H1 (cell line): ENCODE data around the gene USH2A. TPM values are rescaled to one million over a fixed set of nuclear protein-coding genes. Genes with fewer than 3 reads are reported as not detected.

Source experiments
- CTCF ChIA-PET: fragments of 300-600 bp; sonication (Branson Sonifier 250); formaldehyde crosslinking; loops from one replicate; lab custom pipeline; 2021; ENCODE audit not compliant: partially characterized antibody; lab: Charles Lee
- POLR2A ChIA-PET: fragments of 300-600 bp; sonication (Branson Sonifier 250); formaldehyde crosslinking; loops from one replicate; lab custom pipeline; 2021; ENCODE audit warnings: inconsistent platforms; ENCODE audit not compliant: partially characterized antibody; lab: Charles Lee
- DNase-seq, 2 experiments: peaks; one replicate each; pipeline versions ENCODE4 v3.0.0 to v3.0.0-alpha.2; 2010 to 2022; ENCODE audit warnings: low spot score in 2 of 2, low read depth in 1 of 2, mixed read lengths in 1 of 2
- FAIRE-seq: peaks from 2 replicates; lab custom pipeline; 2011; peaks lifted over from hg19 to GRCh38; lab: Jason Lieb, UNC
- H2AFZ ChIP-seq: 2 replicates; pipeline ENCODE4 v1.8.1; 2012; ENCODE audit warnings: low read length, inconsistent platforms
- H2AK5ac ChIP-seq: 2 replicates; pipeline ENCODE4 v1.6.1; 2013; ENCODE audit warnings: low read depth, low read length
- H2BK120ac ChIP-seq: replicated peaks from 2 replicates; pipeline ENCODE3; 2013; ENCODE audit warnings: low read depth, low read length, inconsistent platforms
- H2BK12ac ChIP-seq: 2 replicates; pipeline ENCODE4 v1.6.1; 2013; ENCODE audit warnings: low read depth, low read length
- H2BK15ac ChIP-seq: 2 replicates; pipeline ENCODE4 v1.6.1; 2013; ENCODE audit warnings: low read length
- H2BK20ac ChIP-seq: 2 replicates; pipeline ENCODE4 v1.6.1; 2013; ENCODE audit warnings: low read length
- H2BK5ac ChIP-seq: 2 replicates; pipeline ENCODE4 v1.6.1; 2013; ENCODE audit warnings: low read depth, low read length
- H3K14ac ChIP-seq: 2 replicates; pipeline ENCODE4 v1.6.1; 2013; ENCODE audit warnings: inconsistent platforms; ENCODE audit not compliant: insufficient read length
- H3K18ac ChIP-seq: 2 replicates; pipeline ENCODE4 v1.6.1; 2013; ENCODE audit warnings: low read length; ENCODE audit errors: extremely low read depth
- H3K23ac ChIP-seq: 2 replicates; pipeline ENCODE4 v1.6.1; 2013; ENCODE audit warnings: inconsistent platforms; ENCODE audit not compliant: insufficient read length
- H3K23me2 ChIP-seq: 2 replicates; pipeline ENCODE4 v1.6.1; 2013; ENCODE audit warnings: low read depth, low read length
- H3K27ac ChIP-seq: 2 replicates; pipeline ENCODE4 v1.6.1; 2011; ENCODE audit warnings: low read depth, low read length, inconsistent platforms
- H3K27me3 ChIP-seq, 4 experiments: replicated peaks in 1 of 4; 1 replicate in 1 of 4; 2 replicates in 3 of 4; pipeline versions ENCODE4 v1.6.1 to v1.8.1; 2011 to 2013; ENCODE audit warnings: low read length in 3 of 4, mild to moderate bottlenecking in 3 of 4, inconsistent platforms in 2 of 4, mixed read lengths in 2 of 4, moderate library complexity in 1 of 4; ENCODE audit not compliant: control insufficient read depth in 3 of 4, insufficient read depth in 3 of 4; ENCODE audit errors: extremely low read depth in 1 of 4
- H3K36me3 ChIP-seq, 4 experiments: 2 replicates each; pipeline versions ENCODE4 v1.6.1 to v1.8.1; 2011 to 2013; ENCODE audit warnings: mild to moderate bottlenecking in 4 of 4, low read length in 3 of 4, moderate library complexity in 2 of 4, control low read depth in 1 of 4, inconsistent platforms in 1 of 4; ENCODE audit not compliant: insufficient read depth in 4 of 4, control insufficient read depth in 2 of 4
- H3K4ac ChIP-seq: replicated peaks from 2 replicates; pipeline ENCODE3; 2013; ENCODE audit warnings: low read length, low read depth, mixed read lengths, inconsistent platforms; ENCODE audit not compliant: insufficient read length
- H3K4me1 ChIP-seq, 4 experiments: replicated peaks in 1 of 4; 1 replicate in 1 of 4; 2 replicates in 3 of 4; pipeline versions ENCODE4 v1.6.1 to v1.8.1; 2011 to 2013; ENCODE audit warnings: low read length in 3 of 4, inconsistent platforms in 2 of 4, mixed read lengths in 1 of 4; ENCODE audit not compliant: insufficient read depth in 4 of 4, control insufficient read depth in 3 of 4
- H3K4me2 ChIP-seq, 2 experiments: 2 replicates each; pipeline versions ENCODE4 v1.6.1 to v1.8.1; 2011 to 2013; ENCODE audit warnings: low read depth in 2 of 2, low read length in 2 of 2, control low read depth in 1 of 2, inconsistent platforms in 1 of 2, mild to moderate bottlenecking in 1 of 2; ENCODE audit not compliant: insufficient read depth in 1 of 2
- H3K4me3 ChIP-seq, 4 experiments: fragments of 200-600, 300-600 bp in 1 of 4; sonication (generic), shearing (Covaris generic), sonication (Bioruptor Twin) in 1 of 4; 2 replicates each; pipeline versions ENCODE4 v1.5.1 to v1.8.1; 2011 to 2016; ENCODE audit warnings: low read length in 4 of 4, low read depth in 3 of 4, control low read depth in 2 of 4, inconsistent platforms in 2 of 4, mild to moderate bottlenecking in 2 of 4, mixed read lengths in 1 of 4, moderate library complexity in 1 of 4; ENCODE audit not compliant: insufficient read depth in 2 of 4; ENCODE audit errors: extremely low read depth in 1 of 4
- H3K56ac ChIP-seq: replicated peaks from 2 replicates; pipeline ENCODE3; 2013; ENCODE audit warnings: low read depth, mild to moderate bottlenecking, mixed read lengths, low read length, inconsistent platforms; ENCODE audit not compliant: insufficient read length
- H3K79me1 ChIP-seq: 2 replicates; pipeline ENCODE4 v1.6.1; 2013; ENCODE audit warnings: low read depth, low read length, control low read depth
- H3K79me2 ChIP-seq, 2 experiments: 2 replicates each; pipeline versions ENCODE4 v1.6.1 to v1.8.1; 2012 to 2013; ENCODE audit warnings: low read length in 2 of 2, mild to moderate bottlenecking in 2 of 2, inconsistent platforms in 1 of 2; ENCODE audit not compliant: insufficient read depth in 2 of 2, control insufficient read depth in 1 of 2
- H3K9ac ChIP-seq, 4 experiments: replicated peaks in 1 of 4; 1 replicate in 1 of 4; 2 replicates in 3 of 4; pipeline versions ENCODE4 v1.6.1 to v1.8.1; 2011 to 2013; ENCODE audit warnings: low read depth in 3 of 4, low read length in 3 of 4, control low read depth in 2 of 4, mild to moderate bottlenecking in 2 of 4, moderate library complexity in 2 of 4, inconsistent platforms in 1 of 4; ENCODE audit errors: extremely low read depth in 1 of 4
- H3K9me3 ChIP-seq, 2 experiments: 2 replicates each; pipeline versions ENCODE4 v1.6.1 to v1.8.1; 2012 to 2013; ENCODE audit warnings: mild to moderate bottlenecking in 2 of 2, moderate library complexity in 2 of 2, control low read depth in 1 of 2, inconsistent platforms in 1 of 2, low read depth in 1 of 2, low read length in 1 of 2, mixed read lengths in 1 of 2; ENCODE audit not compliant: insufficient read depth in 2 of 2
- H4K20me1 ChIP-seq, 2 experiments: replicated peaks in 1 of 2; 2 replicates each; pipeline versions ENCODE3 to v1.8.1; 2011 to 2013; ENCODE audit warnings: inconsistent platforms in 2 of 2, low read length in 2 of 2, mild to moderate bottlenecking in 1 of 2; ENCODE audit not compliant: insufficient read depth in 2 of 2, control insufficient read depth in 1 of 2
- H4K5ac ChIP-seq: 2 replicates; pipeline ENCODE4 v1.6.1; 2013; ENCODE audit warnings: low read length, low read depth, mixed read lengths, inconsistent platforms; ENCODE audit not compliant: insufficient read length
- H4K8ac ChIP-seq: 2 replicates; pipeline ENCODE4 v1.8.0; 2013; ENCODE audit warnings: mild to moderate bottlenecking, moderate library complexity, low read length, inconsistent platforms; ENCODE audit not compliant: insufficient read depth; ENCODE audit errors: extremely low read depth
- H4K91ac ChIP-seq: replicated peaks from 2 replicates; pipeline ENCODE3; 2013; ENCODE audit warnings: low read length, mixed read lengths, inconsistent platforms; ENCODE audit not compliant: insufficient read length
- ATF2 ChIP-seq: IDR thresholded peaks from 2 replicates; pipeline ENCODE4 v1.6.1; 2012; ENCODE audit warnings: low read length, inconsistent platforms
- JUND ChIP-seq: IDR thresholded peaks from 2 replicates; pipeline ENCODE4 v1.6.1; 2011; ENCODE audit warnings: mild to moderate bottlenecking, improper control_type of control experiment, low read length
- POLR2A ChIP-seq, 2 experiments: IDR thresholded peaks; 1 replicate in 1 of 2; 2 replicates in 1 of 2; pipeline ENCODE4 v1.6.1; 2011; ENCODE audit warnings: low read depth in 2 of 2, low read length in 2 of 2, mild to moderate bottlenecking in 2 of 2; ENCODE audit errors: control extremely low read depth in 1 of 2
- RFX5 ChIP-seq: IDR thresholded peaks from 2 replicates; pipeline ENCODE4 v1.6.1; 2011; ENCODE audit warnings: low read depth, low read length, improper control_type of control experiment, borderline replicate concordance
- RXRA ChIP-seq: IDR thresholded peaks from 2 replicates; pipeline ENCODE4 v1.6.1; 2011; ENCODE audit warnings: low read depth, mild to moderate bottlenecking, low read length, moderate library complexity; ENCODE audit not compliant: insufficient read depth
- SP2 ChIP-seq: IDR thresholded peaks from 2 replicates; pipeline ENCODE4 v1.6.1; 2012; ENCODE audit warnings: mild to moderate bottlenecking, low read length, inconsistent platforms
- TBP ChIP-seq: IDR thresholded peaks from 2 replicates; pipeline ENCODE4 v1.6.1; 2011; ENCODE audit warnings: low read depth, low read length, improper control_type of control experiment
- TCF12 ChIP-seq: IDR thresholded peaks from 2 replicates; pipeline ENCODE4 v1.6.1; 2011; ENCODE audit warnings: low read depth, mild to moderate bottlenecking, low read length
- TEAD4 ChIP-seq: IDR thresholded peaks from 2 replicates; pipeline ENCODE4 v1.6.1; 2012; ENCODE audit warnings: low read depth, low read length, inconsistent platforms, mixed read lengths
- WGBS, 2 experiments: shearing (Covaris generic) in 1 of 2; methylation state at CpG; one replicate each; pipeline versions ENCODE4 v1.1.6 to v1.1.7; 2013 to 2015; ENCODE audit warnings: low lambda C conversion rate in 2 of 2, mixed read lengths in 2 of 2, inconsistent platforms in 1 of 2, low coverage in 1 of 2, missing lambda C conversion rate in 1 of 2; ENCODE audit not compliant: insufficient replicate concordance in 2 of 2, insufficient coverage in 1 of 2, insufficient read length in 1 of 2; ENCODE audit errors: extremely low coverage in 1 of 2, missing lambda C conversion rate in 1 of 2; 5-methylcytosine and 5-hydroxymethylcytosine counted together
- polyA plus RNA-seq, 7 experiments: library from polyadenylated mRNA; depleted of rRNA in 3 of 7; stranded (reverse) in 5 of 7; unstranded in 2 of 7; fragments of >200 nt in 5 of 7; fragments of 200-250 nt in 2 of 7; gene quantifications; 1 replicate in 5 of 7; 2 replicates in 1 of 7; 4 replicates in 1 of 7; pipeline versions ENCODE4 v1.2.1 to v1.2.3, GENCODE V29; 2011 to 2013; ENCODE audit warnings: missing spikeins in 2 of 7, mixed read lengths in 2 of 7
- total RNA-seq: library from RNA; stranded (reverse); fragmentation: NEBNext Ultra II Directional; extraction: Animal tissue kit (Norgen Biotek cat#: 25700); gene quantifications from 2 replicates; pipeline ENCODE4 v1.2.1, GENCODE V29; 2021

The USH2A gene
- total and polyA plus RNA-seq, 2 of the 8 experiments (the other 6 are each of a cell fraction or from before 2014, with no cell fraction given): 0.02 to 0.17 TPM

- H3K9me3 ChIP-seq: no peaks in the 10 kb centered on the region
- no peak overlapping the region for H3K9ac ChIP-seq
- 0 out of 2 replicates have a peak overlapping the region, but pooled peaks have one; percentile 34 for H2AFZ ChIP-seq
- DNase-seq (no peak), FAIRE-seq (no peak)
- H3K27ac ChIP-seq: no peak overlapping the region
- no peak overlapping the region for H2BK20ac ChIP-seq
- H3K4ac ChIP-seq: no peak overlapping the region
- ChIA-PET CTCF (interaction anchor here (0.8 to 1.1 kb wide), 3 partner anchors 12 to 101 kb away, joined by 3 to 4 read pairs (median 3); no protein-coding TSS in a partner anchor), POLR2A (no interaction called here)
- H3K79me1 ChIP-seq: no peaks in the 10 kb centered on the region
- H4K20me1 ChIP-seq: no peaks in the 10 kb centered on the region
- no peak overlapping the region for H2BK12ac ChIP-seq
- H4K91ac ChIP-seq: no peak overlapping the region
- no peak overlapping the region for H2BK120ac ChIP-seq
- no peak overlapping the region for H3K4me3 ChIP-seq
- 79% methylated on average over 3 of the region's 3 CpGs; no CpG with 5 or more reads in 1 of the 2 experiments for WGBS, 2 experiments
- H3K23me2 ChIP-seq: no peaks in the 10 kb centered on the region
- H3K23ac ChIP-seq: no peak overlapping the region
- no peak overlapping the region for H2BK15ac ChIP-seq
- no peaks in the 10 kb centered on the region for H3K27me3 ChIP-seq
- no peak for TF ChIP-seq RFX5
- no peak for TF ChIP-seq RXRA
- TF ChIP-seq ATF2: no peak
- TF ChIP-seq TEAD4: no peak
- TF ChIP-seq POLR2A (IDR thresholded peaks at IDR 0.05; ENCODE audit: control extremely low read depth in 1 of 2, low read depth in 2 of 2, low read length in 2 of 2): no peak
- TF ChIP-seq TBP: no peak
- TF ChIP-seq SP2: no peak
- no peak for TF ChIP-seq TCF12
- TF ChIP-seq JUND: peak; percentile 51; the same call in 1 of the 2 replicates
- TF ChIP-seq, all 59 proteins: peak for 1
- no peak overlapping the region for H3K4me2 ChIP-seq
- H4K8ac ChIP-seq: no peak overlapping the region
- H3K79me2 ChIP-seq: no peaks in the 10 kb centered on the region
- H3K18ac ChIP-seq: 0 out of 2 replicates have a peak overlapping the region, but pooled peaks have one; percentile 3
- no peak overlapping the region for H3K56ac ChIP-seq
- no peak overlapping the region for H2BK5ac ChIP-seq
- H3K4me1 ChIP-seq: no peaks in the 10 kb centered on the region; a peak in 1 of 7 replicates
- no peak overlapping the region for H4K5ac ChIP-seq
- H3K14ac ChIP-seq: no peak overlapping the region
- H2AK5ac ChIP-seq: no peak overlapping the region
- H3K36me3 ChIP-seq: no peaks in the 10 kb centered on the region
Measured at GRCh38 chr1:216075339-216075738, 347.9 kb downstream of the USH2A start.
